ENCODE data around the gene ZSCAN5A.
A peak's percentile ranks its signal among the peaks of the same experiment; 100 is the strongest.
"Not testable (repeated sequence)": the region's sequence is repeated elsewhere in the genome, so short reads cannot be mapped to it uniquely, and the experiment has no call there.

ZSCAN5A gene

GRCh38 chr19:56266051-56266450, 48.6 kb downstream of the ZSCAN5A start:
- H3K27ac ChIP-seq = no peak overlapping the region

GRCh38 chr19:56263319-56263718, 51.3 kb downstream of the ZSCAN5A start:
- no peak overlapping the region for H3K27ac ChIP-seq
- TF ChIP-seq CTCF (conservative IDR thresholded peaks at IDR 0.05) = no peak

More at GRCh38 chr19:56266051-56266450, 48.6 kb downstream of the ZSCAN5A start:
- no peak for TF ChIP-seq CTCF (conservative IDR thresholded peaks at IDR 0.05)

GRCh38 chr19:56261932-56262331, 52.7 kb downstream of the ZSCAN5A start:
- H3K27ac ChIP-seq = not testable (repeated sequence)

GRCh38 chr19:56261145-56261544, 53.5 kb downstream of the ZSCAN5A start:
- TF ChIP-seq CTCF (conservative IDR thresholded peaks at IDR 0.05) = no peak
- H3K27ac ChIP-seq = no peak overlapping the region

DNA sequence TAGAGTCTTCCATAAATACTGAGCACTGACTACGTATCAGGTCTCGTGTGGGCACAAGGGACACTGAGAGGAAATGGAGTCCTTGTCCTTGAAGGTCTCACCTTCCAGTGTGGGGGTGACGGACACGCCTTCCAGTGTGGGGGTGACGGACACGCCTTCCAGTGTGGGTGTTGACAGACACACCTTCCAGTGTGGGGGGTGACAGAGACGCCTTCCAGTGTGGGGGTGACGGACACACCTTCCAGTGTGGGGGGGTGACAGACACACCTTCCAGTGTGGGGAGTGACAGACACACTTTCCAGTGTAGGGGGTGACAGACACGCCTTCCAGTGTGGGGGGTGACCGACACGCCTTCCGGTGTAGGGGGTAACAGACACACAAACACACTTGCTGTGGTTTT, 56.4 kb downstream of the ZSCAN5A start:
- no peak overlapping the region for H3K27ac ChIP-seq
- TF ChIP-seq CTCF (conservative IDR thresholded peaks at IDR 0.05) = no peak

GRCh38 chr19:56253737-56254136, 60.9 kb downstream of the ZSCAN5A start:
- no peak overlapping the region for H3K27ac ChIP-seq
- TF ChIP-seq CTCF (conservative IDR thresholded peaks at IDR 0.05) = peak; percentile 74

- no peak overlapping the region for H3K27ac ChIP-seq
- TF ChIP-seq CTCF (conservative IDR thresholded peaks at IDR 0.05) = peak; percentile 94
Measured at GRCh38 chr19:56252699-56253422, 61.8 kb downstream of the ZSCAN5A start.

DNA sequence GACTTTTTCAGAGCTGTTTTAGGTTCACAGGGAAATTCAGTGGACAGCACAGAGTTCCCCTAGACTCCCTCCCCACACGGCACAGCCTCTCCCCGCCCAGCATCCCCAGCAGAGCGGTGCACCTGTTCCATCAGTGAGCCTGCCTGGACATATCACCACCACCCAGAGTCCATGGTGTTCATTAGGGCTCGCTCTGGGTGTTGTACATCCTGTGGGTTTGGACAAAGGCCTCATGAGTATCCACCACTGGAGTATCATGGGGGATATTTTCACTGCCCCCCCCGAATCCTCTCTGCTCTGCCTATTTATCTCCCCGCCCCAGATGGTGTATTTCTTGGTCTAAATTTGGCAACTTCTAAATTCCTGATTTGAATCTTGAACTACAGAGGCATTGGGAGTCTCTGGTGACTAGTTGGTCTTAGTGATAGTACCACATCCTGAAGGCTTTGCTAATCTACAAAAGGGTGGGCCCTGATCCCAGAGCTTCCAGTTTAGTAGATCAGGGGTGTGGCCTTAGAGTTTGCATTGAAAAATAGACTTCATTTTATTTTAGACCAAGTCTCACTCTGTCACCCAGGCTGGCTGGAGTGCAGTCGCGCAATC, 65.8 kb downstream of the ZSCAN5A start:
- not testable (repeated sequence) for H3K27ac ChIP-seq

GRCh38 chr19:56245764-56246163, 68.9 kb downstream of the ZSCAN5A start:
- not testable (repeated sequence) for H3K27ac ChIP-seq

Data from VCaP (cell line).